ENCODE measurements around the gene FAM107B. TPM values are rescaled to one million over a fixed set of nuclear protein-coding genes. Genes with fewer than 3 reads are reported as not detected.

The FAM107B gene
- total and polyA plus RNA-seq, 2 experiments from 2014 or later: 11.0 to 17.6 TPM

DNA sequence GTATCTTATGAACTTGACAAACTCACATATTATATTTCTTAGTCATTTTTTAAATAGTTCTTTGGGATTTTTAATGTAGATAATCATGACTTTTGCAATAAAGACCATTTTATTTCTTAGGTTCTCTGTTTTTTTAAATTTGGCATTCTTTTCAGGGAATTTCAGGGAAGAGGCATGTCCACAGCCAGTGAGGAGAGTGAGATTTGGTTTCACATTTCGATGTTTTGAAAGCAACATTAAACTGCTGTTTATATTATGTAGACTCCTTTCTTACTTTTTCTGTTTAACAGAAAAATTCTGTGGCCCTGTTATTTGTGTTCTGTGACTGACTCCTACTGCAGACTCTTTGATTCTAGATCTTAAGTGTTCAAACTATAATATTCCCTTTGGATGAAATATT is 153.7 kb downstream of the FAM107B start (continued):
- TF ChIP-seq, protein P1, sequence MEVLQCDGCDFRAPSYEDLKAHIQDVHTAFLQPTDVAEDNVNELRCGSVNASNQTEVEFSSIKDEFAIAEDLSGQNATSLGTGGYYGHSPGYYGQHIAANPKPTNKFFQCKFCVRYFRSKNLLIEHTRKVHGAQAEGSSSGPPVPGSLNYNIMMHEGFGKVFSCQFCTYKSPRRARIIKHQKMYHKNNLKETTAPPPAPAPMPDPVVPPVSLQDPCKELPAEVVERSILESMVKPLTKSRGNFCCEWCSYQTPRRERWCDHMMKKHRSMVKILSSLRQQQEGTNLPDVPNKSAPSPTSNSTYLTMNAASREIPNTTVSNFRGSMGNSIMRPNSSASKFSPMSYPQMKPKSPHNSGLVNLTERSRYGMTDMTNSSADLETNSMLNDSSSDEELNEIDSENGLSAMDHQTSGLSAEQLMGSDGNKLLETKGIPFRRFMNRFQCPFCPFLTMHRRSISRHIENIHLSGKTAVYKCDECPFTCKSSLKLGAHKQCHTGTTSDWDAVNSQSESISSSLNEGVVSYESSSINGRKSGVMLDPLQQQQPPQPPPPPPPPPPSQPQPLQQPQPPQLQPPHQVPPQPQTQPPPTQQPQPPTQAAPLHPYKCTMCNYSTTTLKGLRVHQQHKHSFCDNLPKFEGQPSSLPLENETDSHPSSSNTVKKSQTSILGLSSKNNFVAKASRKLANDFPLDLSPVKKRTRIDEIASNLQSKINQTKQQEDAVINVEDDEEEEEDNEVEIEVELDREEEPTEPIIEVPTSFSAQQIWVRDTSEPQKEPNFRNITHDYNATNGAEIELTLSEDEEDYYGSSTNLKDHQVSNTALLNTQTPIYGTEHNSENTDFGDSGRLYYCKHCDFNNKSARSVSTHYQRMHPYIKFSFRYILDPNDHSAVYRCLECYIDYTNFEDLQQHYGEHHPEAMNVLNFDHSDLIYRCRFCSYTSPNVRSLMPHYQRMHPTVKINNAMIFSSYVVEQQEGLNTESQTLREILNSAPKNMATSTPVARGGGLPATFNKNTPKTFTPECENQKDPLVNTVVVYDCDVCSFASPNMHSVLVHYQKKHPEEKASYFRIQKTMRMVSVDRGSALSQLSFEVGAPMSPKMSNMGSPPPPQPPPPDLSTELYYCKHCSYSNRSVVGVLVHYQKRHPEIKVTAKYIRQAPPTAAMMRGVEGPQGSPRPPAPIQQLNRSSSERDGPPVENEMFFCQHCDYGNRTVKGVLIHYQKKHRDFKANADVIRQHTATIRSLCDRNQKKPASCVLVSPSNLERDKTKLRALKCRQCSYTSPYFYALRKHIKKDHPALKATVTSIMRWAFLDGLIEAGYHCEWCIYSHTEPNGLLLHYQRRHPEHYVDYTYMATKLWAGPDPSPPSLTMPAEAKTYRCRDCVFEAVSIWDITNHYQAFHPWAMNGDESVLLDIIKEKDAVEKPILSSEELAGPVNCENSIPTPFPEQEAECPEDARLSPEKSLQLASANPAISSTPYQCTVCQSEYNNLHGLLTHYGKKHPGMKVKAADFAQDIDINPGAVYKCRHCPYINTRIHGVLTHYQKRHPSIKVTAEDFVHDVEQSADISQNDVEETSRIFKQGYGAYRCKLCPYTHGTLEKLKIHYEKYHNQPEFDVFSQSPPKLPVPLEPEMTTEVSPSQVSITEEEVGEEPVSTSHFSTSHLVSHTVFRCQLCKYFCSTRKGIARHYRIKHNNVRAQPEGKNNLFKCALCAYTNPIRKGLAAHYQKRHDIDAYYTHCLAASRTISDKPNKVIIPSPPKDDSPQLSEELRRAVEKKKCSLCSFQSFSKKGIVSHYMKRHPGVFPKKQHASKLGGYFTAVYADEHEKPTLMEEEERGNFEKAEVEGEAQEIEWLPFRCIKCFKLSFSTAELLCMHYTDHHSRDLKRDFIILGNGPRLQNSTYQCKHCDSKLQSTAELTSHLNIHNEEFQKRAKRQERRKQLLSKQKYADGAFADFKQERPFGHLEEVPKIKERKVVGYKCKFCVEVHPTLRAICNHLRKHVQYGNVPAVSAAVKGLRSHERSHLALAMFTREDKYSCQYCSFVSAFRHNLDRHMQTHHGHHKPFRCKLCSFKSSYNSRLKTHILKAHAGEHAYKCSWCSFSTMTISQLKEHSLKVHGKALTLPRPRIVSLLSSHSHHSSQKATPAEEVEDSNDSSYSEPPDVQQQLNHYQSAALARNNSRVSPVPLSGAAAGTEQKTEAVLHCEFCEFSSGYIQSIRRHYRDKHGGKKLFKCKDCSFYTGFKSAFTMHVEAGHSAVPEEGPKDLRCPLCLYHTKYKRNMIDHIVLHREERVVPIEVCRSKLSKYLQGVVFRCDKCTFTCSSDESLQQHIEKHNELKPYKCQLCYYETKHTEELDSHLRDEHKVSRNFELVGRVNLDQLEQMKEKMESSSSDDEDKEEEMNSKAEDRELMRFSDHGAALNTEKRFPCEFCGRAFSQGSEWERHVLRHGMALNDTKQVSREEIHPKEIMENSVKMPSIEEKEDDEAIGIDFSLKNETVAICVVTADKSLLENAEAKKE (CRISPR knock-in tag; IDR thresholded peaks at IDR 0.05): no peak
- TF ChIP-seq EZH2 (IDR thresholded peaks at IDR 0.05; ENCODE audit: low read depth, unreplicated experiment) (no peak), ZNF331 (CRISPR knock-in tag; IDR thresholded peaks at IDR 0.05; ENCODE audit: low read depth) (no peak), EZH2phosphoT487 (IDR thresholded peaks at IDR 0.05; ENCODE audit: unreplicated experiment) (no peak), JUNB (IDR thresholded peaks at IDR 0.05; ENCODE audit: unreplicated experiment) (no peak)
- TF ChIP-seq, protein P2, sequence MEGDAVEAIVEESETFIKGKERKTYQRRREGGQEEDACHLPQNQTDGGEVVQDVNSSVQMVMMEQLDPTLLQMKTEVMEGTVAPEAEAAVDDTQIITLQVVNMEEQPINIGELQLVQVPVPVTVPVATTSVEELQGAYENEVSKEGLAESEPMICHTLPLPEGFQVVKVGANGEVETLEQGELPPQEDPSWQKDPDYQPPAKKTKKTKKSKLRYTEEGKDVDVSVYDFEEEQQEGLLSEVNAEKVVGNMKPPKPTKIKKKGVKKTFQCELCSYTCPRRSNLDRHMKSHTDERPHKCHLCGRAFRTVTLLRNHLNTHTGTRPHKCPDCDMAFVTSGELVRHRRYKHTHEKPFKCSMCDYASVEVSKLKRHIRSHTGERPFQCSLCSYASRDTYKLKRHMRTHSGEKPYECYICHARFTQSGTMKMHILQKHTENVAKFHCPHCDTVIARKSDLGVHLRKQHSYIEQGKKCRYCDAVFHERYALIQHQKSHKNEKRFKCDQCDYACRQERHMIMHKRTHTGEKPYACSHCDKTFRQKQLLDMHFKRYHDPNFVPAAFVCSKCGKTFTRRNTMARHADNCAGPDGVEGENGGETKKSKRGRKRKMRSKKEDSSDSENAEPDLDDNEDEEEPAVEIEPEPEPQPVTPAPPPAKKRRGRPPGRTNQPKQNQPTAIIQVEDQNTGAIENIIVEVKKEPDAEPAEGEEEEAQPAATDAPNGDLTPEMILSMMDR (conservative IDR thresholded peaks at IDR 0.05; ENCODE audit: low read depth in 2 of 2): no peak
- TF ChIP-seq, protein P3, sequence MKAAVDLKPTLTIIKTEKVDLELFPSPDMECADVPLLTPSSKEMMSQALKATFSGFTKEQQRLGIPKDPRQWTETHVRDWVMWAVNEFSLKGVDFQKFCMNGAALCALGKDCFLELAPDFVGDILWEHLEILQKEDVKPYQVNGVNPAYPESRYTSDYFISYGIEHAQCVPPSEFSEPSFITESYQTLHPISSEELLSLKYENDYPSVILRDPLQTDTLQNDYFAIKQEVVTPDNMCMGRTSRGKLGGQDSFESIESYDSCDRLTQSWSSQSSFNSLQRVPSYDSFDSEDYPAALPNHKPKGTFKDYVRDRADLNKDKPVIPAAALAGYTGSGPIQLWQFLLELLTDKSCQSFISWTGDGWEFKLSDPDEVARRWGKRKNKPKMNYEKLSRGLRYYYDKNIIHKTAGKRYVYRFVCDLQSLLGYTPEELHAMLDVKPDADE (IDR thresholded peaks at IDR 0.05): no peak

All from GM23338 (cell line).